ENCODE results near the gene S100B. TPM values are rescaled to one million over a fixed set of nuclear protein-coding genes. Genes with fewer than 3 reads are reported as not detected.

Gene S100B
- total and polyA plus RNA-seq, 2 of the 8 experiments (the other 6 are each of a cell fraction or from before 2014, with no cell fraction given) = 0.36 to 0.69 TPM

- no peak for TF ChIP-seq HDAC2 (IDR thresholded peaks at IDR 0.05; ENCODE audit: borderline replicate concordance in 1 of 2, low read depth in 2 of 2, low read length in 2 of 2)
These were observed 44.1 kb downstream of the S100B start (continued) for GRCh38 chr21:46560568-46561444.

Data from H1 (cell line).